ENCODE data around the gene STK17B.

The STK17B gene

DNA sequence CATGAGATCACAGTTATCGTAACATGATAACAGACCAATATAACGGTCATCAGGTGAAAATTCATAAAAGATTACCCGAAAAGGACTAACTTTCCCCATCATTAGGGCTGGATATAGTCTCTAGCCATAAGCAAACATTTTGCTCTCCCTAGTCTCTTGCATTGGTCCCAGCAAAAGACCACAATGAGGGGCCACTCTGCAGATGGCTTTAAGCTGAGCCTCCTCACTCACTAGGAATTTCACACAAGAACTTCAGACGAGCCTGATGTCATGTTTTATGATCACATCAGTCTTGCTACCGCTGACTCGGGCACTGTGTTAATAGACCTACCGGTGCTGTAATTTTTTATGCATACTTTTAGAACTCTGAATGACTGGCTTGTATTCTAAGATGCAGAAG lies 35.2 kb downstream of the STK17B start:
- TF ChIP-seq, protein P1, sequence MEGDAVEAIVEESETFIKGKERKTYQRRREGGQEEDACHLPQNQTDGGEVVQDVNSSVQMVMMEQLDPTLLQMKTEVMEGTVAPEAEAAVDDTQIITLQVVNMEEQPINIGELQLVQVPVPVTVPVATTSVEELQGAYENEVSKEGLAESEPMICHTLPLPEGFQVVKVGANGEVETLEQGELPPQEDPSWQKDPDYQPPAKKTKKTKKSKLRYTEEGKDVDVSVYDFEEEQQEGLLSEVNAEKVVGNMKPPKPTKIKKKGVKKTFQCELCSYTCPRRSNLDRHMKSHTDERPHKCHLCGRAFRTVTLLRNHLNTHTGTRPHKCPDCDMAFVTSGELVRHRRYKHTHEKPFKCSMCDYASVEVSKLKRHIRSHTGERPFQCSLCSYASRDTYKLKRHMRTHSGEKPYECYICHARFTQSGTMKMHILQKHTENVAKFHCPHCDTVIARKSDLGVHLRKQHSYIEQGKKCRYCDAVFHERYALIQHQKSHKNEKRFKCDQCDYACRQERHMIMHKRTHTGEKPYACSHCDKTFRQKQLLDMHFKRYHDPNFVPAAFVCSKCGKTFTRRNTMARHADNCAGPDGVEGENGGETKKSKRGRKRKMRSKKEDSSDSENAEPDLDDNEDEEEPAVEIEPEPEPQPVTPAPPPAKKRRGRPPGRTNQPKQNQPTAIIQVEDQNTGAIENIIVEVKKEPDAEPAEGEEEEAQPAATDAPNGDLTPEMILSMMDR (conservative IDR thresholded peaks at IDR 0.05; ENCODE audit: low read depth, low read length) = no peak
- Histone ChIP-seq H3K4me1 (ENCODE audit: low read depth, poor library complexity, severe bottlenecking) (peaks cover 67% of the 10 kb centered on the region), H3K9ac (no peak overlapping the region), H4K20me1 (ENCODE audit: insufficient read depth) (no peaks in the 10 kb centered on the region), H3K4me2 (no peak overlapping the region), H3K79me2 (ENCODE audit: insufficient read depth, low read depth) (no peaks in the 10 kb centered on the region; the same call in 1 of the 2 replicates), H3K27me3 (ENCODE audit: insufficient read depth, low read depth) (no peaks in the 10 kb centered on the region), H3K36me3 (ENCODE audit: insufficient read depth) (peaks cover 24% of the 10 kb centered on the region), H3K27ac (no peak overlapping the region), H2AFZ (ENCODE audit: low read depth) (no peak overlapping the region), H3K4me3 (IDR thresholded peaks at IDR 0.05; ENCODE audit: insufficient read depth, low read depth, low read length) (no peak overlapping the region)

GRCh38 chr2:196131949-196132925 lies 39.1 kb downstream of the STK17B start:
- peak overlapping the region; percentile 58 for H3K27ac ChIP-seq
- H3K4me1 ChIP-seq (ENCODE audit: low read depth, poor library complexity, severe bottlenecking) = peaks cover 59% of the 10 kb centered on the region
- H3K79me2 ChIP-seq (ENCODE audit: insufficient read depth, low read depth) = no peaks in the 10 kb centered on the region; the same call in 1 of the 2 replicates
- no peaks in the 10 kb centered on the region for H4K20me1 ChIP-seq (ENCODE audit: insufficient read depth)
- peak overlapping the region; percentile 61; the same call in 1 of the 2 replicates for H3K4me2 ChIP-seq
- H3K27me3 ChIP-seq (ENCODE audit: insufficient read depth, low read depth) = no peaks in the 10 kb centered on the region
- no peak overlapping the region for H2AFZ ChIP-seq (ENCODE audit: low read depth)
- H3K36me3 ChIP-seq (ENCODE audit: insufficient read depth) = peaks cover 6% of the 10 kb centered on the region; the same call in 1 of the 2 replicates
- TF ChIP-seq, protein P1 (conservative IDR thresholded peaks at IDR 0.05; ENCODE audit: low read depth, low read length) = no peak
- no peak overlapping the region for H3K4me3 ChIP-seq (IDR thresholded peaks at IDR 0.05; ENCODE audit: insufficient read depth, low read depth, low read length)
- no peak overlapping the region; the same call in 1 of the 2 replicates for H3K9ac ChIP-seq

DNA sequence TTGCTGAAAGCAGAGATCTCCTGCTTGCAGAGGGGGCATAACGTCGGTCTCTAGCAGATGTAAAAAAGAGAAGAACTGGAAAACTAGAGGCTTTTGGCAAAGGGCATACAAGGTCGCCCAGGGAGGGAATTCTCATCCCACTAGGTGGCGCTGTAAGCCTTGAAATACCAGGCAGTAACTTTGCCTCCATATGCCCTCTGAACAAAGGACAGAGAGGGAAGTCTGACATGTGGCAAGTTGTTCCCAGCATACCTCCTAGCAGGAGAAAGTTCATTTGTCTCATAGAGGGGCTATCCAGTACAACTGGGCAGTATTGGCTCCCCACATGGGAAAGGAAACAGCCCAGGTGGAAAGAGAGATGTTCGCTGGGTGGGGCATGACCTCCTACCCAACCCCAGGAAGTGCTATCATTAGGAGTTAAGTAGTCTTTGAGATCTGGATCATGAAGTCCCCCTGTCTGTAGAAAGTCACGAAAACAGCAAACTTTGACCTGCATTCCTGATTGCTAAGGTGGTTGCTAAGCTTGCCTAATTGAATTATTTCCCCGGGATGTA lies 39.9 kb downstream of the STK17B start:
- H3K79me2 ChIP-seq (ENCODE audit: insufficient read depth, low read depth) = no peaks in the 10 kb centered on the region; the same call in 1 of the 2 replicates
- no peaks in the 10 kb centered on the region for H3K27me3 ChIP-seq (ENCODE audit: insufficient read depth, low read depth)
- no peak overlapping the region; the same call in 1 of the 2 replicates for H3K9ac ChIP-seq
- no peaks in the 10 kb centered on the region for H4K20me1 ChIP-seq (ENCODE audit: insufficient read depth)
- peaks cover 51% of the 10 kb centered on the region for H3K4me1 ChIP-seq (ENCODE audit: low read depth, poor library complexity, severe bottlenecking)
- H3K36me3 ChIP-seq (ENCODE audit: insufficient read depth) = no peaks in the 10 kb centered on the region
- H3K4me3 ChIP-seq (IDR thresholded peaks at IDR 0.05; ENCODE audit: insufficient read depth, low read depth, low read length) = no peak overlapping the region
- H3K4me2 ChIP-seq = peak overlapping the region; percentile 61; the same call in 1 of the 2 replicates
- TF ChIP-seq, protein P1 (conservative IDR thresholded peaks at IDR 0.05; ENCODE audit: low read depth, low read length) = peak; percentile 92
- H2AFZ ChIP-seq (ENCODE audit: low read depth) = peak overlapping the region; percentile 49; the same call in 1 of the 2 replicates
- H3K27ac ChIP-seq = peak overlapping the region; percentile 58

DNA sequence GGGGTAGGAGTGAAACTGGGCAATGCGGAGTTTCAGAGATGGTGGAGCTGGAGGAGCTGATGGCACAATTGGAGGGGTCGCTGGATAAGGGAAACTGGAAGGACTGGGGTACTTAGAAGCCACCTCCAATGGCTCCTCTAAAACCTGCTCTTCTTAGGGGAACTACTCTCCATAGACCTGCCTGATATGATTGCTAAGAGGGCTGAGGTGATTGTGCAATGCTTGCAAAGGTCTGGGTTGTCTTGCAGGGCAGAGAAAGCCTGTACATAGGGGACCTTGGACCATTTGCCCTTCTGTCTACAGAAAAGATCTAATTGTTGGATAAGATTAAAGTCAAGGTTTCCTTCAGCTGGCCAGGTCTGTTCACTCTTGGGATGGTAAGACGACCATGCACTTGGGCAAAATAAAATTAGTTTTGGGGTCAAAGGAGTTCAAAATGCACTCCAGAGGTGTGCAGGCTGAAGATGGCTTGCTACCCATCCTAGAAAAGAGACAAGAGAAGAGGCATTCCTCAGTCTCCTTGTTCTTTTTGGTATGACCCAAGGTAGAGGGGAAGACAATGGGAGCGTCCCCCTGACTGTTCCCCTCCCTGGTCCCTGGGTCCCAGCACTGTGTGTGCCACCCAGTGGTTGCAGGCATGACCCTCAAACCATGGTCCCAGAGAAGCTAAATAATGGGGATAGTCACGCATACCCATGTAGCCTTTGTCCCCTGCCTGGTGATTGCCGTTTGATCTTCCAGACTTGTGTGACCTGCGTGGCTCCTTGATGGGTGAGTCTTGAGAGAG lies 41.1 kb downstream of the STK17B start:
- Histone ChIP-seq H3K36me3 (ENCODE audit: insufficient read depth) (no peaks in the 10 kb centered on the region), H3K27ac (no peak overlapping the region)
- TF ChIP-seq, protein P1 (conservative IDR thresholded peaks at IDR 0.05; ENCODE audit: low read depth, low read length) = no peak

More for the DNA sequence above, 41.1 kb downstream of the STK17B start:
- Histone ChIP-seq H3K9ac (no peak overlapping the region), H2AFZ (ENCODE audit: low read depth) (no peak overlapping the region), H3K4me2 (no peak overlapping the region), H3K4me1 (ENCODE audit: low read depth, poor library complexity, severe bottlenecking) (peaks cover 47% of the 10 kb centered on the region), H3K4me3 (IDR thresholded peaks at IDR 0.05; ENCODE audit: insufficient read depth, low read depth, low read length) (no peak overlapping the region), H3K79me2 (ENCODE audit: insufficient read depth, low read depth) (no peaks in the 10 kb centered on the region), H4K20me1 (ENCODE audit: insufficient read depth) (no peaks in the 10 kb centered on the region), H3K27me3 (ENCODE audit: insufficient read depth, low read depth) (no peaks in the 10 kb centered on the region)
